ENCODE data around the gene HDLBP. TPM values are rescaled to one million over a fixed set of nuclear protein-coding genes. Genes with fewer than 3 reads are reported as not detected.
A peak's percentile ranks its signal among the peaks of the same experiment; 100 is the strongest.

HDLBP gene
- total RNA-seq, 1 donor from 2014 or later: 922 TPM

DNA sequence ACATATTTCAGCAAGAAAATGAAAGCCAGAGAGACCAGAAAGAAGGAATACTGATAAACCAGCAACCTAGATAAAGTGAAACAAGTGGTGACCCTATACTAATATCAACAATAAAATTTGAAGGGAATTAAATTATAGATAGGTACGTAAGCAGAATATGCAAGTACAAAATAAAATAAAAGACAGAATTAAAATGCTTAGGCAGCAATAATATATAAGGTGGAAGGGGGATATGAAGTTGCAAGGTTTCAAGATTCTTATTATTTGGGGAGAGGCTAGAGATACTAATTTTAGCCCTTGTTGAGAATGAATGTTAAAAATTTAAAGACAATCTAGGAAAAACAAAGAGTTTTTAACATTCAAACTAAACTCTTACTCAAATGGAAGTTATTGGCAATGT is 39.6 kb downstream of the HDLBP start:
- Mint-ChIP-seq H3K36me3 (ENCODE audit: low read depth, unreplicated experiment) (peaks cover 9% of the 10 kb centered on the region), H3K9me3 (ENCODE audit: unreplicated experiment) (peaks cover 3% of the 10 kb centered on the region), H3K27ac (ENCODE audit: unreplicated experiment) (peak overlapping the region; percentile 13), H3K27me3 (ENCODE audit: low read depth, unreplicated experiment) (no peaks in the 10 kb centered on the region), H3K4me1 (ENCODE audit: low read depth, unreplicated experiment) (peaks cover 19% of the 10 kb centered on the region), H3K4me3 (ENCODE audit: unreplicated experiment) (no peak overlapping the region)
- FAIRE-seq (no peak), DNase-seq (ENCODE audit: low read depth) (no peak)
- peaks cover 10% of the 10 kb centered on the region for H3K4me1 ChIP-seq (ENCODE audit: insufficient read depth, low read length)
- H3K9ac ChIP-seq (ENCODE audit: low read length): no peak overlapping the region
- H3K9me3 ChIP-seq (ENCODE audit: insufficient read depth, low read depth, low read length): no peaks in the 10 kb centered on the region
- H3K27ac ChIP-seq (ENCODE audit: low read depth, low read length): no peak overlapping the region
- TF ChIP-seq, protein P1, sequence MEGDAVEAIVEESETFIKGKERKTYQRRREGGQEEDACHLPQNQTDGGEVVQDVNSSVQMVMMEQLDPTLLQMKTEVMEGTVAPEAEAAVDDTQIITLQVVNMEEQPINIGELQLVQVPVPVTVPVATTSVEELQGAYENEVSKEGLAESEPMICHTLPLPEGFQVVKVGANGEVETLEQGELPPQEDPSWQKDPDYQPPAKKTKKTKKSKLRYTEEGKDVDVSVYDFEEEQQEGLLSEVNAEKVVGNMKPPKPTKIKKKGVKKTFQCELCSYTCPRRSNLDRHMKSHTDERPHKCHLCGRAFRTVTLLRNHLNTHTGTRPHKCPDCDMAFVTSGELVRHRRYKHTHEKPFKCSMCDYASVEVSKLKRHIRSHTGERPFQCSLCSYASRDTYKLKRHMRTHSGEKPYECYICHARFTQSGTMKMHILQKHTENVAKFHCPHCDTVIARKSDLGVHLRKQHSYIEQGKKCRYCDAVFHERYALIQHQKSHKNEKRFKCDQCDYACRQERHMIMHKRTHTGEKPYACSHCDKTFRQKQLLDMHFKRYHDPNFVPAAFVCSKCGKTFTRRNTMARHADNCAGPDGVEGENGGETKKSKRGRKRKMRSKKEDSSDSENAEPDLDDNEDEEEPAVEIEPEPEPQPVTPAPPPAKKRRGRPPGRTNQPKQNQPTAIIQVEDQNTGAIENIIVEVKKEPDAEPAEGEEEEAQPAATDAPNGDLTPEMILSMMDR (IDR thresholded peaks at IDR 0.05; ENCODE audit: insufficient read depth, low read depth, low read length): no peak
- TF ChIP-seq EZH2 (IDR thresholded peaks at IDR 0.05; ENCODE audit: insufficient read depth, low read length): no peak
- H3K4me2 ChIP-seq (ENCODE audit: low read length): no peak overlapping the region
- H3K27me3 ChIP-seq (ENCODE audit: insufficient read depth, low read length): no peaks in the 10 kb centered on the region
- H2AFZ ChIP-seq (ENCODE audit: low read depth, low read length): no peak overlapping the region
- H3K79me2 ChIP-seq (ENCODE audit: insufficient read depth, low read length): peaks cover 96% of the 10 kb centered on the region
- H4K20me1 ChIP-seq (ENCODE audit: insufficient read depth, low read length): peaks cover 72% of the 10 kb centered on the region
- H3K36me3 ChIP-seq (ENCODE audit: insufficient read depth, low read length): no peaks in the 10 kb centered on the region
- no peak overlapping the region for H3K4me3 ChIP-seq (ENCODE audit: insufficient read depth, low read depth, low read length)

DNA sequence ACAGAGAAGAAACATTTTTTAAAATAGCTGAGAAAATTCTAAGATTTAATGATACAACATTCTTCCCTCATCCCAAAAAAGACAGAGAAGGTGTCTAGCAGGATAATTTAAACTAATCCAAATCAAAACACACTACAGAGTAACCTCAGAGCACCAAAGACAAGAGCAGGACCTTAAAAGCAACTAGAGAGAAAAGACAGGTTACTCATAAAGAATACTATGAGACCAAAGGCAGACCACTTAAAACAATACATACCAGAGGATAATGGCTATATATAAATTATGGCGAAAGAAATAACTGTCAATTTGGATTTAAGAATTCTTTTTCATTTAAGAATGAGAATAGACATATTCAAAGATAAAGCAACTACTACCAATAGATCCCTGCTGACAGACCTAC is 40.0 kb downstream of the HDLBP start:
- Histone ChIP-seq H3K9me3 (ENCODE audit: insufficient read depth, low read depth, low read length) (no peaks in the 10 kb centered on the region), H3K36me3 (ENCODE audit: insufficient read depth, low read length) (no peaks in the 10 kb centered on the region), H3K27ac (ENCODE audit: low read depth, low read length) (no peak overlapping the region), H2AFZ (ENCODE audit: low read depth, low read length) (no peak overlapping the region), H3K4me1 (ENCODE audit: insufficient read depth, low read length) (peaks cover 14% of the 10 kb centered on the region), H4K20me1 (ENCODE audit: insufficient read depth, low read length) (peaks cover 73% of the 10 kb centered on the region), H3K27me3 (ENCODE audit: insufficient read depth, low read length) (no peaks in the 10 kb centered on the region), H3K9ac (ENCODE audit: low read length) (no peak overlapping the region), H3K79me2 (ENCODE audit: insufficient read depth, low read length) (peaks cover 96% of the 10 kb centered on the region), H3K4me3 (ENCODE audit: insufficient read depth, low read depth, low read length) (no peak overlapping the region), H3K4me2 (ENCODE audit: low read length) (no peak overlapping the region)
- Mint-ChIP-seq H3K27me3 (ENCODE audit: low read depth, unreplicated experiment) (no peaks in the 10 kb centered on the region), H3K36me3 (ENCODE audit: low read depth, unreplicated experiment) (peaks cover 11% of the 10 kb centered on the region), H3K4me3 (ENCODE audit: unreplicated experiment) (no peak overlapping the region), H3K4me1 (ENCODE audit: low read depth, unreplicated experiment) (peaks cover 22% of the 10 kb centered on the region), H3K9me3 (ENCODE audit: unreplicated experiment) (peaks cover 3% of the 10 kb centered on the region), H3K27ac (ENCODE audit: unreplicated experiment) (no peak overlapping the region)
- no peak for DNase-seq (ENCODE audit: low read depth)
- TF ChIP-seq EZH2 (IDR thresholded peaks at IDR 0.05; ENCODE audit: insufficient read depth, low read length): no peak
- TF ChIP-seq, protein P1 (IDR thresholded peaks at IDR 0.05; ENCODE audit: insufficient read depth, low read depth, low read length): no peak
- no peak for FAIRE-seq

GRCh38 chr2:241274127-241274526 is 41.3 kb downstream of the HDLBP start:
- Histone ChIP-seq H2AFZ (ENCODE audit: low read depth, low read length) (no peak overlapping the region), H3K9ac (ENCODE audit: low read length) (no peak overlapping the region), H3K4me1 (ENCODE audit: insufficient read depth, low read length) (peaks cover 27% of the 10 kb centered on the region), H3K9me3 (ENCODE audit: insufficient read depth, low read depth, low read length) (no peaks in the 10 kb centered on the region), H3K27ac (ENCODE audit: low read depth, low read length) (no peak overlapping the region), H3K27me3 (ENCODE audit: insufficient read depth, low read length) (no peaks in the 10 kb centered on the region), H4K20me1 (ENCODE audit: insufficient read depth, low read length) (peaks cover 75% of the 10 kb centered on the region), H3K4me2 (ENCODE audit: low read length) (no peak overlapping the region), H3K79me2 (ENCODE audit: insufficient read depth, low read length) (peaks cover 96% of the 10 kb centered on the region), H3K4me3 (ENCODE audit: insufficient read depth, low read depth, low read length) (no peak overlapping the region), H3K36me3 (ENCODE audit: insufficient read depth, low read length) (no peaks in the 10 kb centered on the region)
- Mint-ChIP-seq H3K4me3 (ENCODE audit: unreplicated experiment) (peak overlapping the region; percentile 80), H3K36me3 (ENCODE audit: low read depth, unreplicated experiment) (peaks cover 18% of the 10 kb centered on the region), H3K9me3 (ENCODE audit: unreplicated experiment) (peaks cover 3% of the 10 kb centered on the region), H3K4me1 (ENCODE audit: low read depth, unreplicated experiment) (peaks cover 27% of the 10 kb centered on the region), H3K27me3 (ENCODE audit: low read depth, unreplicated experiment) (no peaks in the 10 kb centered on the region), H3K27ac (ENCODE audit: unreplicated experiment) (peak overlapping the region; percentile 64)
- TF ChIP-seq EZH2 (IDR thresholded peaks at IDR 0.05; ENCODE audit: insufficient read depth, low read length): no peak
- TF ChIP-seq, protein P1 (IDR thresholded peaks at IDR 0.05; ENCODE audit: insufficient read depth, low read depth, low read length): no peak
- FAIRE-seq (no peak), DNase-seq (ENCODE audit: low read depth) (no peak)

Measured in astrocyte (in vitro differentiated cells and primary cell).